Heart left ventricle (tissue), 16 donors: ENCODE measurements around the gene GPN3. TPM values are rescaled to one million over a fixed set of nuclear protein-coding genes. Genes with fewer than 3 reads are reported as not detected.
"Not testable (repeated sequence)": the region's sequence is repeated elsewhere in the genome, so short reads cannot be mapped to it uniquely, and the experiment has no call there.

Experiments
- ATAC-seq, 4 donors: fragments of 200-7000 bp; cut with Tn5 transposase; one replicate each; pipeline ENCODE4 v1.9.1; 2020 to 2022; ENCODE audit warnings: moderate library complexity in 4 of 4, mild to moderate bottlenecking in 3 of 4, moderate number of reproducible peaks in 1 of 4
- DNase-seq, 5 donors: peaks; one replicate each; pipeline ENCODE4 v3.0.0-alpha.2; 2020
- H3K27ac ChIP-seq, 12 donors: fragments of 200-600 bp; sonication (generic) in 4 of 12; one replicate each; pipeline versions ENCODE4 v1.5.0 to v1.8.0; 2016 to 2022; ENCODE audit warnings: mild to moderate bottlenecking in 2 of 12
- H3K27me3 ChIP-seq, 9 donors: fragments of 200-600 bp; sonication (generic) in 2 of 9; one replicate each; pipeline versions ENCODE4 v1.5.1 to v1.8.0; 2016 to 2022; ENCODE audit warnings: mild to moderate bottlenecking in 3 of 9
- H3K36me3 ChIP-seq, 9 donors: fragments of 200-600 bp; sonication (generic) in 2 of 9; one replicate each; pipeline versions ENCODE4 v1.5.0 to v1.8.0; 2018 to 2022; ENCODE audit warnings: mild to moderate bottlenecking in 2 of 9
- H3K4me1 ChIP-seq, 12 donors: fragments of 200-600 bp; sonication (generic) in 4 of 12; one replicate each; pipeline versions ENCODE4 v1.5.0 to v1.8.0; 2016 to 2022; ENCODE audit warnings: mild to moderate bottlenecking in 3 of 12
- H3K4me3 ChIP-seq, 12 donors: fragments of 200-600 bp; sonication (generic) in 4 of 12; one replicate each; pipeline versions ENCODE4 v1.5.0 to v1.8.0; 2017 to 2022; ENCODE audit warnings: mild to moderate bottlenecking in 9 of 12, moderate library complexity in 4 of 12
- H3K9me3 ChIP-seq, 12 donors: fragments of 200-600 bp; sonication (generic) in 4 of 12; one replicate each; pipeline versions ENCODE4 v1.5.0 to v1.8.0; 2016 to 2022; ENCODE audit warnings: mild to moderate bottlenecking in 1 of 12
- CTCF ChIP-seq, 12 donors: fragments of 200-600 bp; sonication (generic) in 4 of 12; IDR thresholded peaks; one replicate each; pipeline versions ENCODE4 v1.5.0 to v1.8.0; 2018 to 2022; ENCODE audit warnings: antibody characterized with exemption in 12 of 12, mild to moderate bottlenecking in 5 of 12
- POLR2A ChIP-seq, 2 donors: fragments of 450-650 bp; IDR thresholded peaks; one replicate each; pipeline ENCODE4 v1.6.1; 2017; ENCODE audit warnings: antibody characterized with exemption in 2 of 2, mild to moderate bottlenecking in 2 of 2, moderate library complexity in 2 of 2
- WGBS, 4 donors: extraction: QIAGEN DNeasy Blood & Tissue Kit in 2 of 4; methylation state at CpG; one replicate each; pipeline versions ENCODE4 v1.1.5 to v1.1.7; 2013 to 2018; 5-methylcytosine and 5-hydroxymethylcytosine counted together
- intact Hi-C, 10 donors: fragments of 100-400 bp; cut with DNase I; formaldehyde crosslinking; loops; one replicate each; pipeline versions ENCODE4 v1.11.1 to v1.14.2; 2022
- polyA plus RNA-seq, 2 donors: library from polyadenylated mRNA; stranded (reverse); fragments of 200-250 nt; gene quantifications; one replicate each; pipeline ENCODE4 v1.2.3, GENCODE V29; 2013
- total RNA-seq, 9 donors: library from RNA; depleted of rRNA in 2 of 9; stranded (reverse); fragments of >200 nt in 2 of 9; fragmentation: NEBNext Ultra II Directional in 3 of 9; extraction: Animal tissue kit (Norgen Biotek cat#: 25700) in 3 of 9; gene quantifications; one replicate each; pipeline versions ENCODE4 v1.1.0 to v1.2.4, GENCODE V29; 2016 to 2023
- donor health status: ischemic (EF 13 %, LVEDD 7.1; RV severe dilation, severe dysfunction).
- donor health status: healthy with polysubstance abuse.
- donor health status: DM: no; HTN: yes; CAD: no.
- donor health status: DM: no; HTN: no; CAD: no.
- donor health status: ischemic (EF 25% LVEDD 6.9; RV normal size, moderate dysfunction).
- donor health status: ischemic (EF 25% LVEDD 5.7; RV mildly dilated, moderate dysfunction).
- donor health status: healthy.
- donor health status: DM: yes; HTN: yes; CAD: no.
- donor health status: ischemic (EF 35%, LVEDD 5.7; RV mildly dilated, moderate dysfunction).
- donor health status: nonischemic (EF 11% LVEDD 7.7; RV severe dilation, severe dysfunction).
- donor health status: DM: yes; HTN: yes; CAD: no.
- donor health status: PGD.
- donor health status: ischemic (EF 29% LVEDD 5.4; RV normal size, mild dysfunction).
- donor health status: nonischemic (EF 23%, LVEDD 6.1; RV moderate dilation, normal function).

Gene GPN3
- total and polyA plus RNA-seq, 11 donors, result 14.5 to 62.2 (median 28.4) TPM

GRCh38 chr12:110465024-110465423 lies 3.0 kb downstream of the GPN3 start:
- DNase-seq (no peak), ATAC-seq (no peak)
- intact Hi-C loops, result loop anchor here in 6 of 10 donors (5.0 kb wide), 4 partner anchors 37 to 422 kb away; partner anchors contain the start of genes RAD9B (in 4 of the 6) and VPS29 (in 4 of the 6)
- H3K4me1 ChIP-seq, result peaks cover 0 to 30% (median 16%) of the 10 kb centered on the region in 12 donors
- no peak overlapping the region for H3K27ac ChIP-seq
- peaks cover 0 to 52% (median 41%) of the 10 kb centered on the region in 9 donors for H3K36me3 ChIP-seq
- 87 to 100% (median 99%) methylated on average over 2 of the region's 2 CpGs for WGBS, 4 donors
- no peak for TF ChIP-seq CTCF (IDR thresholded peaks at IDR 0.05)
- no peak for TF ChIP-seq POLR2A (IDR thresholded peaks at IDR 0.05)
- no peak overlapping the region for H3K4me3 ChIP-seq
- no peaks in the 10 kb centered on the region for H3K9me3 ChIP-seq
- no peaks in the 10 kb centered on the region for H3K27me3 ChIP-seq

GRCh38 chr12:110461189-110461588 lies 6.9 kb downstream of the GPN3 start:
- ATAC-seq, DNase-seq, intact Hi-C loops, H3K27ac ChIP-seq, H3K4me3 ChIP-seq, H3K9me3 ChIP-seq, H3K27me3 ChIP-seq: not testable (repeated sequence)
- WGBS, 4 donors, result 89 to 91% (median 89%) methylated on average over 5 of the region's 5 CpGs
- Histone ChIP-seq H3K4me1 (peaks cover 0 to 11% (median 0%) of the 10 kb centered on the region in 12 donors), H3K36me3 (peaks cover 0 to 91% (median 74%) of the 10 kb centered on the region in 9 donors)

GRCh38 chr12:110458756-110459155 lies 9.3 kb downstream of the GPN3 start:
- WGBS, 4 donors, result 92 to 96% (median 93%) methylated on average over 4 of the region's 4 CpGs
- no peaks in the 10 kb centered on the region for H3K27me3 ChIP-seq
- TF ChIP-seq CTCF (IDR thresholded peaks at IDR 0.05) (no peak), POLR2A (IDR thresholded peaks at IDR 0.05) (no peak)
- no peak overlapping the region for H3K4me3 ChIP-seq
- peaks cover 0 to 97% (median 79%) of the 10 kb centered on the region in 9 donors for H3K36me3 ChIP-seq
- ATAC-seq, result no peak
- intact Hi-C loops, result loop anchor here in 2 of 10 donors (5.0 to 10.0 kb wide), 3 partner anchors 284 to 426 kb away; partner anchors contain the start of gene PPP1CC (in 1 of the 2)
- DNase-seq, result no peak
- no peaks in the 10 kb centered on the region for H3K9me3 ChIP-seq
- peaks cover 0 to 22% (median 0%) of the 10 kb centered on the region in 12 donors for H3K4me1 ChIP-seq
- no peak overlapping the region for H3K27ac ChIP-seq

- Histone ChIP-seq H3K27ac (no peak overlapping the region), H3K36me3 (peaks cover 0 to 67% (median 52%) of the 10 kb centered on the region in 9 donors), H3K4me3 (no peak overlapping the region), H3K4me1 (peaks cover 0 to 41% (median 7%) of the 10 kb centered on the region in 12 donors), H3K9me3 (no peaks in the 10 kb centered on the region), H3K27me3 (no peaks in the 10 kb centered on the region)
- no peak for DNase-seq
- 90 to 97% (median 96%) methylated on average over 4 of the region's 4 CpGs for WGBS, 4 donors
- TF ChIP-seq CTCF (IDR thresholded peaks at IDR 0.05) (no peak), POLR2A (IDR thresholded peaks at IDR 0.05) (no peak)
- ATAC-seq, result no peak
- intact Hi-C loops, result loop anchor here in 9 of 10 donors (5.0 to 10.0 kb wide), 8 partner anchors 49 to 439 kb away; partner anchors contain the start of genes RAD9B (in 3 of the 9) and VPS29 (in 3 of the 9)
Measured at GRCh38 chr12:110453569-110454296, 14.3 kb downstream of the GPN3 start.
